ENCODE measurements around the gene LAMC3.
"Not testable (repeated sequence)": the region's sequence is repeated elsewhere in the genome, so short reads cannot be mapped to it uniquely, and the experiment has no call there.

DNA sequence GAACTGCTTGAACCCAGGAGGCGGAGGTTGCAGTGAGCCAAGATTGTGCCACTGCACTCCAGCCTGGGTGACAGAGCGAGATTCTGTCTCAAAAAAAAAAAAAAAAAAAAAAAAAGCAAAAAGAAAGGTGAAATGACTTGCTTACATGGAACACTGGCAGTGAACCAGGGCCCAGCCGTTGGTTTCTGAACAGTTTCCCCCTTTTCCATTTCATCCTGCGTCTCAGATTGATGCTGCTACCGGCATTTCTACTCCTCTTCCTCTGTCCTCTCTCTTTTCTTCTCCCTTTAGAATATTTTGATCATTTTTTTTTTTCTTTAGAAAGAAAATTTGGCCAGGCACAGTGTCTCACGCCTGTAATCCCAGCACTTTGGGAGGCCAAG, 106.4 kb downstream of the LAMC3 start:
- not testable (repeated sequence) for TF ChIP-seq CTCF (IDR thresholded peaks at IDR 0.05; ENCODE audit: poor library complexity, severe bottlenecking); EZH2 (IDR thresholded peaks at IDR 0.05; ENCODE audit: borderline replicate concordance, insufficient read depth, low read length, poor library complexity, severe bottlenecking); TAF1 (IDR thresholded peaks at IDR 0.05; ENCODE audit: low read depth)

Measured in neural cell (in vitro differentiated cells).